ENCODE results near the gene GATD1.

GRCh38 chr11:808427-809286, 31.4 kb upstream of the GATD1 start:
- TF ChIP-seq CTCF (IDR thresholded peaks at IDR 0.05 in 4 of 5, conservative IDR thresholded peaks at IDR 0.05 in 1 of 5) (no peak), POLR2A (IDR thresholded peaks at IDR 0.05) (no peak)
